T-helper 1 cell treated with Interleukin-12 subunit alpha and Interleukin-12 subunit beta and Interleukin-4 antibody, amounts not matched to agents 30 μg/mL and 1 μg/mL, for 36 hours (primary cell): ENCODE results near the gene EGLN2.
"Not testable (repeated sequence)": the region's sequence is repeated elsewhere in the genome, so short reads cannot be mapped to it uniquely, and the experiment has no call there.

Experiments used
- H3K27ac Mint-ChIP-seq: one replicate; pipeline ENCODE4 v1.8.0; 2021; ENCODE audit warnings: mild to moderate bottlenecking, mixed read lengths
- H3K27me3 Mint-ChIP-seq: one replicate; pipeline ENCODE4 v1.8.0; 2021; ENCODE audit warnings: low read depth, mixed read lengths
- H3K36me3 Mint-ChIP-seq: one replicate; pipeline ENCODE4 v1.8.0; 2021; ENCODE audit warnings: low read depth, mixed read lengths
- H3K4me1 Mint-ChIP-seq: one replicate; pipeline ENCODE4 v1.8.0; 2021; ENCODE audit warnings: low read depth, mixed read lengths
- H3K4me3 Mint-ChIP-seq: one replicate; pipeline ENCODE4 v1.8.0; 2021; ENCODE audit warnings: mild to moderate bottlenecking, moderate library complexity, mixed read lengths
- H3K9me3 Mint-ChIP-seq: one replicate; pipeline ENCODE4 v1.8.0; 2021; ENCODE audit warnings: mixed read lengths

EGLN2 gene

DNA sequence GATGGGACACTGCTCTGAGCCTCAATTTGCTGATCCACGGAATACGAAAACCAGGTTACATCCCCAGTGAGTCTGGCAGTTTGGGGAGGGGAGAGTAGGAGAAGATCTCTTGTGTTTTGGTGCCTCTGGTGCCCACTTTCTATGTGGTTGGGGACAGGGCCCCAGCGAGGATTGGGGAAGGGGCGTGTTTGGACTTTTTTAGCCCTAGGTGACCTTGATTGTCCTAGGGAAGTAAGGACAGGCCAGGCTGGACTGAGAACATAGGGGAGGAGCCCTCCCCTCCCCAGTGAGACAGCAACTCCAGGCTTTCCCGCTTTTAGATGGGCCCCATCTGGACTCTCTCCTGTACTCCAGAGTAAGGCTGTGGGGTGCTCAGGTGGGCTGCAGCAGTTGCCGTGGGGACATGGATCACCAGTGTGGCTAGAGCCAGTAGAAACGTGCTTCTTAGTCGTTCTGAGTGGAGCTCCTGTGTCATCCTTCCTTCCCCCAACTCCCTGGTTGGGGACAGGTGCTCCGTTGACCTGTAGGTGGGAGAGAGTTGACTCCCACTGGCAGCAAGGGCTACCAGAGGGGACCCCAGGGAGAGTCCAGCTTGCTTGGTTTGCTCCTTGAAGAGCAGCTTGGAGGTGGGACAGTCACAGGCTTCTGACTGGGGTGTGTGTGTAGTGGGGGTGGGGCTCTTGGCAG, 4.3 kb downstream of the EGLN2 start:
- peaks cover 51% of the 10 kb centered on the region for H3K36me3 Mint-ChIP-seq

DNA sequence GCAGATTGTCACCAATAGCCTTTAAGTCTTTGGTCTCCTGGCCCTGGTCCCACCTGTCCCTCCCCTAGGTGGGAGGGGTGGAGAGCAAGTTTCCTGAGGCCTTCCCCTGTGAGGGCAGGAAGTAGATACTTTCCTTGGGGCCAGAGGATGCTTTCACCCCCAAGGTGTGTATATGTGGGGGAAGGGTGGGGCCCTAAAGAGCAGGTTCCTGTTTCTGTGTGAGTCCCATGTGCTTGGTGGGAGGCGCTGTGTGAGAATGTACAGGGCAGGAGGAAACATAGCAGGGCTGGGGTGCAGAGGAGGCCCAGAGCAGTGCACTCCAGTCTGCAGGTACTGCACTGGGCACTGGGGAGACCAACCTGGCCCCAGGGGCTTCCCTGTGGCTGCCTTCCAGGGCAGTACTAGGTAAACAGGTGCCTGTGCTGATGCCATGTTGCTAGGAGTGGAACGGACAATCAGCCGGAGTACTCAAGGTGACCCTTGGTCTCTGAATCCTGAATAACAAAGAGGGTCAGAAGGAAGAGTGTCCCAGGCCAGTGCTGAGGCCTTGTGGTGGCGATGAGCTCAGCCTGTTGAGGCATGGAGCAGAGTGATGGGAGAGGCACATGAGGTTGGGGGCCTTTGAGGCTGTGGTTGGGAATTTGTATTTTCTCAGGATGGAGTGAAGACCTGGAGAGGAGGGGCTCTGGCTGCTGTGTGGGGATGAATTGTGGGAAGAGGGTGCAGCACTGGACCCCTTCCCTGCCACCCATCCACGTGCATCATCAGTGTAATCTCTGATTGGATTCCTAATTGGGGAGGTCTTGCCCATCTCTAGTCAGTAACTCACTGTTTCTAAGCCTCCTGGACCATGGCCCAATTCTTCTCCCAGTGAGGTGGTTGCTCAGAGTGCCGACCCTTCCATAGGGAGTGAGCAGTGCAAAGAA, 5.1 kb downstream of the EGLN2 start:
- H3K9me3 Mint-ChIP-seq, result no peaks in the 10 kb centered on the region
- peak overlapping the region; percentile 96 for H3K27ac Mint-ChIP-seq
- H3K4me1 Mint-ChIP-seq, result peaks cover 68% of the 10 kb centered on the region
- peaks cover 48% of the 10 kb centered on the region for H3K36me3 Mint-ChIP-seq
- no peaks in the 10 kb centered on the region for H3K27me3 Mint-ChIP-seq
- peak overlapping the region; percentile 83 for H3K4me3 Mint-ChIP-seq

More for the DNA sequence above, 4.3 kb downstream of the EGLN2 start:
- Mint-ChIP-seq H3K4me1 (peaks cover 72% of the 10 kb centered on the region), H3K27me3 (no peaks in the 10 kb centered on the region), H3K27ac (peak overlapping the region; percentile 96), H3K9me3 (no peaks in the 10 kb centered on the region), H3K4me3 (peak overlapping the region; percentile 83)

DNA sequence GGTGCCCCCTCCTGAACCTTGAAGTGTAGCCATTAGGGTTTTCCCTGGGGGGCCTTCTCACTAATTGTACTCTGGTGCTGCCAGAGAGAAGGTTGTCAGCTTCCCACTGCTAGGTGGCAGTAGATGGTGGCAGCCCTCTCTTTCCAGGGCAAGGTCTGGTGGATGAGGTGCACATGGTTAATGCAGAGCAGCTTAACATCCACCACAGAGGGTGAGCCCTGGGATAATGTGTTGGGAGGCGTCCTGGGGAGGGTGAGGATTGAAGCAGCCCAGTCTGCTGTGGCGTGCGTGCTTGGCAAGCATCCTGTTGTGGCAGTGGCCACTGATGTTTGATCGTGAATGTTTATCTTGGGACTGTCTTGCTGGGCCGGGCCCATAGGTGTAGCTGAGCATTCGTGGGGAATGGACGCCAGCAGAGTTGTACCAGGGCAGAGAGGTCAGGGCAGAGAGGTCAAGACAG, 5.8 kb downstream of the EGLN2 start:
- Mint-ChIP-seq H3K36me3 (peaks cover 49% of the 10 kb centered on the region), H3K4me3 (peak overlapping the region; percentile 83), H3K4me1 (peaks cover 69% of the 10 kb centered on the region), H3K27ac (peak overlapping the region; percentile 96), H3K27me3 (no peaks in the 10 kb centered on the region), H3K9me3 (no peaks in the 10 kb centered on the region)

DNA sequence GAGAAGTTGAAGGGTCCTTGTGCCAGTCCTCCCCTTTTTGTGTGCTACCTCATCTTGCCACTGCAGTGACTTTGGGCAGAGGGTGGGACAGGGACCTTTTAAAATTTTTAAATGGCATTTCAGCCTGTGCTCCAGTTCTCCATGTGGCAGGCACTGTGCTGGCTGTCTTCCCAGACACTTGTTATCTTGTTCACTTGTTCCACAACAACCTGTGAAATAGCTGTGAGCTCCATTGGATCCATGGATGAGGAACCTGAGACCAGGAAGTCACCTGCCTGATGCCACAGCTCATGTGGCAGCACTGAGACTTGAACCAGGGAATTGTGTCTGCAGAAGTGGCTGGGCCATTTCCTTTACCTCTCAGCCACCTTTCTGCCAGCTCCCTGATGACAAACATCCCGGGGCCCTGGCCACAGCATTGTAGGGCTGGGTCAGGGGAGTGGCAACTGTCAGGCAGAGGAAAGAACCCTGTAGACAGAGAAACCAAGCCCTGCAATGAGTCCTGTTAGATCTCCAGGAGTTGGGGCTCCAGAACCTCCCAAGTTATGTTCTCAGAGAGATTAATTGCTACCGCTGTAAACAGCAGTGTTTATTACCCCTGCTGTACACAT, 6.4 kb downstream of the EGLN2 start:
- peak overlapping the region; percentile 83 for H3K4me3 Mint-ChIP-seq
- H3K4me1 Mint-ChIP-seq, result peaks cover 70% of the 10 kb centered on the region
- no peaks in the 10 kb centered on the region for H3K9me3 Mint-ChIP-seq
- H3K27ac Mint-ChIP-seq, result peak overlapping the region; percentile 96
- H3K27me3 Mint-ChIP-seq, result no peaks in the 10 kb centered on the region
- peaks cover 49% of the 10 kb centered on the region for H3K36me3 Mint-ChIP-seq

DNA sequence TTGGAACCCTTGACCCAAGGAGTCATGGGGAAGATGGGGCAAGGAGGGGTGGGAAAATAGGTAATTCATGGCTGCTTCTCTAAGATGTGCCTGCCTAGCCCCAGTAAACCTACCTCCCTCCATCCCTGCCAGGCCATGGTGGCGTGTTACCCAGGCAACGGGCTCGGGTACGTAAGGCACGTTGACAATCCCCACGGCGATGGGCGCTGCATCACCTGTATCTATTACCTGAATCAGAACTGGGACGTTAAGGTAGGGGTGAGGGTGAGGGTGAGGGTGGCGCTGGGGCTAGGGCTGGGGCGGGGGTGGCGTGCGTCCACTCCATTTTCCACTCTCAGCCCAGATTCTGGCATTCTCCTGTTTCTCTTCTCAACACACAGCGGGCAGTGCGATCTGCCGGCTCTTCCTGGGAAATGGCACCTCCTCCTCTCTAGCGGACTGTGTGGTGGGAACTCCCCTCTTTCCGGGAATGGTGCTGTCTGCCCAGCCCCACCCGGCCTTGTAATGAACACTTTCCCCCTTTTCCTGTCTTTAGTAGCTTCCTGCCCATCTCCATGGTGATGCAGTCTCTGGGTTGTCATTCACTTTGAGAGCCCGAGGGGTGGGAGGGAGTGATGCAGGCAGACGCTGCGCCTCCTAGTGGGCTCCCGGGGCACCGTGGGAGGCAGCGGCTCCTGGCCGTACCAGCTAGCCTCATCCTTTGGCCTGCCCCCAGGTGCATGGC, 7.6 kb downstream of the EGLN2 start:
- no peaks in the 10 kb centered on the region for H3K9me3 Mint-ChIP-seq
- peaks cover 75% of the 10 kb centered on the region for H3K4me1 Mint-ChIP-seq
- peak overlapping the region; percentile 96 for H3K27ac Mint-ChIP-seq
- peaks cover 49% of the 10 kb centered on the region for H3K36me3 Mint-ChIP-seq
- H3K27me3 Mint-ChIP-seq, result peaks cover 3% of the 10 kb centered on the region
- peak overlapping the region; percentile 84 for H3K4me3 Mint-ChIP-seq

DNA sequence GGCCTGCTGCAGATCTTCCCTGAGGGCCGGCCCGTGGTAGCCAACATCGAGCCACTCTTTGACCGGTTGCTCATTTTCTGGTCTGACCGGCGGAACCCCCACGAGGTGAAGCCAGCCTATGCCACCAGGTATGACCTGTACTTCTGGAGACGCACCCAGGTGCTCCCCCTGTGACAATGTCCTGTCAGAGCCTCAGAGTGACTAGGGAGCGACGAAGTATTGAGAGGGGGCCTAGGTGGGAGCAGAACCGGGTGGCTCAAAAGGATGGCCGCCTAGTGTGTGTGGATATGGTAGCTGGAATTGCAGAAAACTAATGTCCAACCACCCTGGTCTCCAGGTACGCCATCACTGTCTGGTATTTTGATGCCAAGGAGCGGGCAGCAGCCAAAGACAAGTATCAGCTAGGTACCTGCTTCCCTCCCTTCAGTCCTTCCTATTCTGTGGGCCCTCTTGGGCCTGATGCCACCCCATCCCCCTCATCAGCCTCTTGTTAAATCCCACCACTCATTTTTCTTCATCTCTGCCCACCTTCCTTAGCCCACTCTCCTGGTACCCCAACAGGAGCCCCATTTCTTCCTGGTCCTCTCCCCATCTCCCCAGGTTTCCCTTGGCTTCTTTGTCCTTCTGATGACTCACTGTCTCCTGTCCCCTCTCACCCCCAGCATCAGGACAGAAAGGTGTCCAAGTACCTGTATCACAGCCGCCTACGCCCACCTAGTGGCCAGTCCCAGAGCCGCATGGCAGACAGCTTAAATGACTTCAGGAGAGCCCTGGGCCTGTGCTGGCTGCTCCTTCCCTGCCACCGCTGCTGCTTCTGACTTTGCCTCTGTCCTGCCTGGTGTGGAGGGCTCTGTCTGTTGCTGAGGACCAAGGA, 8.4 kb downstream of the EGLN2 start:
- peaks cover 72% of the 10 kb centered on the region for H3K4me1 Mint-ChIP-seq
- H3K27ac Mint-ChIP-seq, result peak overlapping the region; percentile 96
- peak overlapping the region; percentile 84 for H3K4me3 Mint-ChIP-seq
- no peaks in the 10 kb centered on the region for H3K9me3 Mint-ChIP-seq
- peaks cover 41% of the 10 kb centered on the region for H3K36me3 Mint-ChIP-seq
- H3K27me3 Mint-ChIP-seq, result peaks cover 8% of the 10 kb centered on the region

DNA sequence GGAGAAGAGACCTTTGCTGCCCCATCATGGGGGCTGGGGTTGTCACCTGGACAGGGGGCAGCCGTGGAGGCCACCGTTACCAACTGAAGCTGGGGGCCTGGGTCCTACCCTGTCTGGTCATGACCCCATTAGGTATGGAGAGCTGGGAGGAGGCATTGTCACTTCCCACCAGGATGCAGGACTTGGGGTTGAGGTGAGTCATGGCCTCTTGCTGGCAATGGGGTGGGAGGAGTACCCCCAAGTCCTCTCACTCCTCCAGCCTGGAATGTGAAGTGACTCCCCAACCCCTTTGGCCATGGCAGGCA, 9.0 kb downstream of the EGLN2 start:
- Mint-ChIP-seq H3K4me1 (peaks cover 68% of the 10 kb centered on the region), H3K36me3 (peaks cover 37% of the 10 kb centered on the region), H3K27ac (peak overlapping the region; percentile 72), H3K27me3 (peaks cover 14% of the 10 kb centered on the region), H3K9me3 (no peaks in the 10 kb centered on the region), H3K4me3 (no peak overlapping the region)

DNA sequence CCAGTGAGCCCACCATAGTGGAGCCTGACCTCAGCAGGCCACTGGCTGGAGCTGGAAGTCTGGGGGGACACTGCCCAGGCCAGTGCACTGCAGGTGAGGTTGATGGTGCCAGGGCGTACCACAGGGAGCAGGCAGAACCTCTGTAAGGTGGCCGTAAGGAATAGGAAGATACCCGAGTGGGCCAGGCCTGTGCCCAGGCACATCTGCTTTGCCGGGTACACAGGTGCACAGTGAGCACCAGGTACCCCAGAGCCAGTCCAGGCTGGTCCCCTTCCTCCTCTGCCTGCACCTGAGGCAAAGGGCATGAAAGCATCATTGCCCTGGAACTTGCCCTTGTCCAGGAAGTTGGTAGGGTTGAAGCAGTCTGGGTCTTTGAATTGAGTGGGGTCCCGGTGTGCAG, 9.5 kb downstream of the EGLN2 start:
- H3K4me1 Mint-ChIP-seq, result peaks cover 63% of the 10 kb centered on the region
- H3K9me3 Mint-ChIP-seq, result no peaks in the 10 kb centered on the region
- peaks cover 16% of the 10 kb centered on the region for H3K27me3 Mint-ChIP-seq
- H3K36me3 Mint-ChIP-seq, result peaks cover 33% of the 10 kb centered on the region
- peak overlapping the region; percentile 2 for H3K4me3 Mint-ChIP-seq
- no peak overlapping the region for H3K27ac Mint-ChIP-seq

DNA sequence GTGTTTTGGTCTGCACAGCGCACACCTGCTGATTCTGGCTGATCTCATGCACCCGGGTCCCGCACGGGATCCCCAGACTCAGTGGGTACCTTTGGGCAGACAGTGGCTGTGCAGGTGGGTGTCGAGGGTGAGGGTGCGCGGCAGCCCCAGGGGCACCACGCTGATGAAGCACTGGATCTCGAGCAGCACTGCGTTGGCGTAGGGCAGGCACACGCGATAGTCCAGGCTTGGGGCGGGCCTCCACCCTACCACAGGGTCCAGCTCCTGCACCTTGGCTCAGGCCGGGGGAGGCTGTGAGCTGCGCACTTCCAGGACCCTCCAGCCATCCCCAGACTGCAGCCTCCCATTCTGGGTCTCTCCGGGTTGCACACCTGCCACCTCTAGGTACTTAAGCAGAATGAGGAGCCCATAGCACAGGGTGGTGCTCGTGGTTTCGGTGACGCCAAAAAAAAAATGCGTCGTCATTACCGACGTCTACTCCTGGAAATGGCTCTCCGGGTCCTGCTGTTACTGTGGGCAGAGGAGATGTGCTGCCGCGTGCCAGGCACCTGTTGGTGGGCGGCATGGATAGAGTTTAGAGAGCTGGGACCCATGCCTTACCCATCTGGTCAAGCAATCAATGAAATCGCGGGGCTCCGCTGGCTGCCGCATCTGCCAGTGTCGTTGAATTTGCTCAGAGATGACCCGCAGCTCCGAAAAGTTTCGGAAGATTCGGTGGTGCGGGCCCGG, 10.5 kb downstream of the EGLN2 start:
- Mint-ChIP-seq H3K4me3 (peak overlapping the region; percentile 41), H3K9me3 (no peaks in the 10 kb centered on the region), H3K27me3 (peaks cover 24% of the 10 kb centered on the region), H3K27ac (peak overlapping the region; percentile 13), H3K36me3 (peaks cover 24% of the 10 kb centered on the region), H3K4me1 (peaks cover 52% of the 10 kb centered on the region)

DNA sequence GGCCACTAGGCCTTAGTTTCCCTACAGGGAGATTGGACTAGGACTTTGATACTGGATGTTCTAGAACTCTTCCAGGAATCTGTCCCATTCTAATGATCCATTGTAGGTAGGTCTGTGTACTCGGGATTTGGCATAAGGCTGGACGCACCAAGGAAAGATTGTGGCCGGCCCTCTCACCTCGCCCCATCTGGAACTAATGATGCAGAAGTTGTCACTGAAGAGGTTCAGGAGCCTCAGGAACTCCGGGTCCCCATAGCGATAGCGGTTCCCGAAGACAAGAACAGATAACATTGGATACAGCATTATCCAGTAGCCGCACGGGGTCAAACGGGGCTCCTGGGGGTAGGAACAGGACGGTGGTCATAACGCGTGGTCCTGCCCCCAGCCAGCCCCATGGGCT, 11.2 kb downstream of the EGLN2 start:
- H3K9me3 Mint-ChIP-seq, result no peaks in the 10 kb centered on the region
- no peak overlapping the region for H3K27ac Mint-ChIP-seq
- H3K27me3 Mint-ChIP-seq, result peaks cover 30% of the 10 kb centered on the region
- H3K36me3 Mint-ChIP-seq, result peaks cover 24% of the 10 kb centered on the region
- peak overlapping the region; percentile 41 for H3K4me3 Mint-ChIP-seq
- peaks cover 46% of the 10 kb centered on the region for H3K4me1 Mint-ChIP-seq

DNA sequence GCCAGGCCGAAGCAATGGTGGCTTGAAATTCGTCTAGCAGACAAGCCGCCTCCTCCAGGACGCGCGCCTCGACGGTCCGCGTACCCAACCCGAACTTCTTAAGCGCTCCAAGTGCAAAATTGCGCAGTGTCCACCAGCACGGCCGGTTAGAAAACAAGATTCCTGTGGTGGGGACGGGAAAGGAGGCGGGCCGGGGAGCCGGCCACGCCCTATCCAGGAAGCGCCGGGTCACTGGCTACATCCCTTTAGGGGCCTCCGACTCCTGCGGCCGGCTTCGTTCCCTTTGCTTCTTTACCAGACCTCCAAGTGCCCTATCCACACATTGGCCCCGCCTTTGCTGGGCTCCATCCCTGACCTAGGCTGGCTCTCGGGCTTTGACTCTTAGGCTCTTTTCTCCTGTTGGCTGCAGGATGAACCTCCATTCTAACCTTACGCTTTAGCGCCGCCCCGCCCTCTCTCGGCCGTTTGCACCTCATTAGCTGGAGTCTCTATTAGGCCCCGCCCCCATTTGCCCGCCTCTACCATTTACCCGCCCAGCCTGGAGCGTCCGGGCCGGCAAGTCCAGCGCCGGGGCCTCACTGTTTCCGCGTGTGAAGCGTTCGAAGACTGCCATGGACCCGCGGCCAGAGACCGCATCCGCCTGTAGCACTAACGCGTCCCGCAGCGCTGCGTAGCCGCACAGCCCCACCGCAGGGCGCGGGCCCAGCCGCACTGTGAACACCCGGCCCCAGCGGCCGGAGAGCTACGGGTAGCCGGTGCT, 11.8 kb downstream of the EGLN2 start:
- peak overlapping the region; percentile 69 for H3K27ac Mint-ChIP-seq
- not testable (repeated sequence) for H3K9me3 Mint-ChIP-seq
- peaks cover 32% of the 10 kb centered on the region for H3K27me3 Mint-ChIP-seq
- peak overlapping the region; percentile 88 for H3K4me3 Mint-ChIP-seq
- peaks cover 23% of the 10 kb centered on the region for H3K36me3 Mint-ChIP-seq
- peaks cover 39% of the 10 kb centered on the region for H3K4me1 Mint-ChIP-seq

DNA sequence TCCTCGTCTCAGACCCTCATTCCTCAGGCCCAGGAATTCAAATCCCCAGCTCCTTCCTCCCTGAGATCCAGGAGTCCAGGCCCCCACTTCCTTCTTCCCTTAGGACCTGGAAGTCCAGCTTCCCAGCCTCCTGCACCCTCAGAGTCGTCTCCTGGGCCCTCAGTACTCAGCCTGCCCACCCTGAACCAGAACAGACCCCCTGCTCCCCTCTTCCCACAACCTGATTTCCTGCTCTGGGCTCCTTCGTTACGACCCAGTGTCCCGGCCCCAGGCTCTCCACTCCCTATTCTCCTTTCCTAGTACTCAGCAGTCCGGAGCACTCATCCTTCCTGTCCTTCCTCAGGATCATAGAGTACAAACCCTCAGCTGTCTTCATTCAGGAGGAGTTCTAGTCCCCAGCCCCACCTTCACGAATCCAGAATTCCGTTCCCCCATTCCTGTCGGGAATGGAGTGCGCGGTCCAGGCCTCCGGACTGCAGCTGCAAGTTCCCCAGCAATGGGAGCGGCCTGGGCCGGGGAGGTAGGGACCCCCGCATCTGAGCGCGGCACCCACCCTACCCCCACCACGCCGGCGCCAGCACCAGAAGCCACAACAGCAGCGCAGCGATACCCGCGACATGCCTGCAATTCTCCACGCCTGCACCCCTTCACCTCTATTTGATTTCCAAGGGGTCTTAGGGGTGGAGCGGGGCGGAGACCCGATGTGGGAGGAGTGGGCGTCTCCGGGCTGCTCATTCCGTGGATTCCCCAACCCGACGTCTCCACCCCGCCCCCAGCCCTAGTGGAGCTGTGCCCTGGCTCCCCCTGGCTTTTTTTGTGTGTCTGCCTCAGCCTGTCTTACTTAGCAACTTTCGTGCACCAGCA, 12.7 kb downstream of the EGLN2 start:
- Mint-ChIP-seq H3K27ac (peak overlapping the region; percentile 60), H3K9me3 (no peaks in the 10 kb centered on the region), H3K27me3 (peaks cover 32% of the 10 kb centered on the region), H3K4me1 (peaks cover 33% of the 10 kb centered on the region), H3K4me3 (peak overlapping the region; percentile 76), H3K36me3 (peaks cover 22% of the 10 kb centered on the region)
